ENCODE data around the gene ZNF749. TPM values are rescaled to one million over a fixed set of nuclear protein-coding genes. Genes with fewer than 3 reads are reported as not detected.

The ZNF749 gene
- 12.6 to 16.4 TPM (median 15.3 TPM) in 5 replicates for total RNA-seq (2022; extraction: Qiagen RNA extraction)

GRCh38 chr19:57435062-57435978 is at the start of gene ZNF749:
ZNF749 (plus strand) TSS chr19:57435325; CDS start chr19:57435579, 254 bp downstream.

GRCh38 chr19:57389730-57390598 is 45.2 kb upstream of the ZNF749 start, which contains the start of gene ZNF548:
ZNF548 (plus strand) TSS chr19:57389854; CDS start chr19:57390100, 246 bp downstream.

GRCh38 chr19:57410877-57411671 is 24.1 kb upstream of the ZNF749 start, which contains the start of gene ZNF17:
ZNF17 (plus strand) TSS chr19:57411161; CDS start chr19:57413616, 2,455 bp downstream.

GRCh38 chr19:57477191-57478008 is 42.3 kb downstream of the ZNF749 start, which contains the start of gene ZNF772:
ZNF772 (minus strand) TSS chr19:57477566; CDS start chr19:57477309, 257 bp downstream.

GRCh38 chr19:57487477-57488298 is 52.6 kb downstream of the ZNF749 start, which contains the start of gene ZNF419:
ZNF419 (plus strand) TSS chr19:57487750; CDS start chr19:57487951, 201 bp downstream.

Other genes starting within 250 kb of the ZNF749 start
- 6.9 to 9.4 TPM (median 7.6 TPM) in 5 replicates for gene ZNF264, start 243.8 kb upstream of the ZNF749 start, total RNA-seq (2022; extraction: Qiagen RNA extraction)
- gene AURKC, start 204.3 kb upstream of the ZNF749 start, total RNA-seq (2022; extraction: Qiagen RNA extraction) = 0.13 to 0.46 TPM (median 0.28 TPM) in 5 replicates
- 1.1 to 2.5 TPM (median 2.0 TPM) in 5 replicates for gene ZNF805, start 194.7 kb upstream of the ZNF749 start, total RNA-seq (2022; extraction: Qiagen RNA extraction)
- gene ZNF460, start 154.8 kb upstream of the ZNF749 start, total RNA-seq (2022; extraction: Qiagen RNA extraction) = 0.76 to 1.3 TPM (median 1.1 TPM) in 5 replicates
- gene ZNF543, start 114.9 kb upstream of the ZNF749 start, total RNA-seq (2022; extraction: Qiagen RNA extraction) = 0.99 to 2.0 TPM (median 1.4 TPM) in 5 replicates
- gene ZNF304, start 84.1 kb upstream of the ZNF749 start, total RNA-seq (2022; extraction: Qiagen RNA extraction) = 2.0 to 2.9 TPM (median 2.2 TPM) in 5 replicates
- gene TRAPPC2B, start 71.8 kb upstream of the ZNF749 start, total RNA-seq (2022; extraction: Qiagen RNA extraction) = 11.8 to 16.4 TPM (median 15.0 TPM) in 5 replicates
- 1.0 to 2.5 TPM (median 1.4 TPM) in 5 replicates for gene ZNF547, start 71.8 kb upstream of the ZNF749 start, total RNA-seq (2022; extraction: Qiagen RNA extraction)
- gene ZNF548, start 45.5 kb upstream of the ZNF749 start, total RNA-seq (2022; extraction: Qiagen RNA extraction) = 3.2 to 5.6 TPM (median 4.0 TPM) in 5 replicates
- gene ZNF17, start 24.2 kb upstream of the ZNF749 start, total RNA-seq (2022; extraction: Qiagen RNA extraction) = 4.2 to 7.7 TPM (median 5.6 TPM) in 5 replicates
- 0.05 to 0.08 TPM (median 0.06 TPM) in 4 of 5 replicates, not detected in the other for gene VN1R1, start 21.8 kb downstream of the ZNF749 start, total RNA-seq (2022; extraction: Qiagen RNA extraction)
- 1.0 to 2.9 TPM (median 1.4 TPM) in 5 replicates for gene ZNF772, start 42.2 kb downstream of the ZNF749 start, total RNA-seq (2022; extraction: Qiagen RNA extraction)
- gene ZNF419, start 52.4 kb downstream of the ZNF749 start, total RNA-seq (2022; extraction: Qiagen RNA extraction) = 6.1 to 7.8 TPM (median 6.5 TPM) in 5 replicates
- gene ZNF773, start 64.6 kb downstream of the ZNF749 start, total RNA-seq (2022; extraction: Qiagen RNA extraction) = 4.4 to 7.4 TPM (median 4.7 TPM) in 5 replicates
- 1.3 to 2.2 TPM (median 1.7 TPM) in 5 replicates for gene ZNF549, start 92.0 kb downstream of the ZNF749 start, total RNA-seq (2022; extraction: Qiagen RNA extraction)
- gene ZNF550, start 124.5 kb downstream of the ZNF749 start, total RNA-seq (2022; extraction: Qiagen RNA extraction) = 2.1 to 4.0 TPM (median 3.6 TPM) in 5 replicates
- 3.6 to 4.9 TPM (median 4.5 TPM) in 5 replicates for gene ZNF416, start 143.6 kb downstream of the ZNF749 start, total RNA-seq (2022; extraction: Qiagen RNA extraction)
- gene ZIK1, start 148.8 kb downstream of the ZNF749 start, total RNA-seq (2022; extraction: Qiagen RNA extraction) = 0.03 TPM in 1 of 5 replicates, not detected in the others
- 4.6 to 5.8 TPM (median 4.7 TPM) in 5 replicates for gene ZNF530, start 164.6 kb downstream of the ZNF749 start, total RNA-seq (2022; extraction: Qiagen RNA extraction)
- gene ZNF134, start 178.9 kb downstream of the ZNF749 start, total RNA-seq (2022; extraction: Qiagen RNA extraction) = 6.8 to 9.3 TPM (median 8.4 TPM) in 5 replicates
- gene ZNF211, start 197.8 kb downstream of the ZNF749 start, total RNA-seq (2022; extraction: Qiagen RNA extraction) = 5.0 to 7.6 TPM (median 5.9 TPM) in 5 replicates
- gene ZSCAN4, start 233.6 kb downstream of the ZNF749 start, total RNA-seq (2022; extraction: Qiagen RNA extraction) = not detected in 5 replicates
- gene ZNF551, start 246.7 kb downstream of the ZNF749 start, total RNA-seq (2022; extraction: Qiagen RNA extraction) = 4.3 to 6.1 TPM (median 5.5 TPM) in 5 replicates

All from A549 treated with Hydrocortisone at 1 μM for 4 hours (cell line).